ENCODE results near the gene MPP1. TPM values are rescaled to one million over a fixed set of nuclear protein-coding genes. Genes with fewer than 3 reads are reported as not detected.

Gene MPP1
- total and polyA plus RNA-seq, 2 of the 8 experiments (the other 6 are each of a cell fraction or from before 2014, with no cell fraction given) = 7.6 to 13.4 TPM

DNA sequence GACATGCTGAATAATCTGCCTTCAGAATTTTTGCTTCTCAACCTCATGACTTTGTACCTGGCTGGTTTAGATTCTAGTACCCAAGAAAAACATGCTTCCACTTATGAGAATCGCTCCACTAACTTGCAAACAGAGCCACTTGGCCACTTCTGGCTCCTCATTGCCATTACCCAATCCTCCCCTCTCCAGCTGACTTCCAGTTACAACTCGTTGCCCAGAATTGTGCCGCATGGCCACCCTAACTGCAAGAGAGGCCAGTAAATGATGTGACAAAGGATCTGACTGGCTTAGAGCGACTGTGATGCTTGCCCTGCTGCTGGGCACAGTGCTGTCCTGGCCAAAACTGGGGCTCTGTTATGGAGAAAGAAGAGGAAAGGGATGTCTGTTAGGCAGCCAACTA lies 46.6 kb downstream of the MPP1 start:
- Histone ChIP-seq H3K9me3 (ENCODE audit: insufficient read depth in 2 of 2, low read depth in 1 of 2, low read length in 1 of 2) (no peaks in the 10 kb centered on the region), H3K36me3 (ENCODE audit: control insufficient read depth in 2 of 4, insufficient read depth in 4 of 4, low read length in 3 of 4) (no peaks in the 10 kb centered on the region), H3K23me2 (ENCODE audit: low read depth, low read length) (peaks cover 6% of the 10 kb centered on the region; the same call in 1 of the 2 replicates), H4K5ac (ENCODE audit: insufficient read length, low read depth, low read length) (no peak overlapping the region), H3K18ac (ENCODE audit: extremely low read depth, low read length) (no peak overlapping the region), H2AFZ (ENCODE audit: low read length) (no peak overlapping the region), H2BK15ac (ENCODE audit: low read length) (no peak overlapping the region), H2BK120ac (replicated peaks; ENCODE audit: low read depth, low read length) (no peak overlapping the region), H4K20me1 (replicated peaks in 1 of 2; ENCODE audit: control insufficient read depth in 1 of 2, insufficient read depth in 2 of 2, low read length in 2 of 2) (no peaks in the 10 kb centered on the region), H2AK5ac (ENCODE audit: low read depth, low read length) (no peak overlapping the region), H3K4me1 (replicated peaks in 1 of 4; ENCODE audit: control insufficient read depth in 3 of 4, insufficient read depth in 4 of 4, low read length in 3 of 4) (peaks cover 0 to 4% (median 2%) of the 10 kb centered on the region in 4 experiments; a peak in 3 of 7 replicates), H2BK12ac (ENCODE audit: low read depth, low read length) (no peak overlapping the region), H2BK20ac (ENCODE audit: low read length) (no peak overlapping the region), H3K79me1 (ENCODE audit: low read depth, low read length) (no peaks in the 10 kb centered on the region), H3K27ac (ENCODE audit: low read depth, low read length) (no peak overlapping the region), H4K8ac (ENCODE audit: extremely low read depth, insufficient read depth, low read length) (no peak overlapping the region), H3K56ac (replicated peaks; ENCODE audit: insufficient read length, low read depth, low read length) (no peak overlapping the region), H3K4me3 (ENCODE audit: extremely low read depth in 1 of 4, insufficient read depth in 2 of 4, low read depth in 3 of 4, low read length in 4 of 4) (no peak overlapping the region), H3K4ac (replicated peaks; ENCODE audit: insufficient read length, low read depth, low read length) (no peak overlapping the region), H3K4me2 (ENCODE audit: insufficient read depth in 1 of 2, low read depth in 2 of 2, low read length in 2 of 2) (no peak overlapping the region), H3K9ac (replicated peaks in 1 of 4; ENCODE audit: extremely low read depth in 1 of 4, low read depth in 3 of 4, low read length in 3 of 4) (no peak overlapping the region), H2BK5ac (ENCODE audit: low read depth, low read length) (no peak overlapping the region), H3K14ac (ENCODE audit: insufficient read length) (no peak overlapping the region), H4K91ac (replicated peaks; ENCODE audit: insufficient read length, low read length) (no peak overlapping the region), H3K27me3 (replicated peaks in 1 of 4; ENCODE audit: control insufficient read depth in 3 of 4, extremely low read depth in 1 of 4, insufficient read depth in 3 of 4, low read length in 3 of 4) (no peaks in the 10 kb centered on the region), H3K23ac (ENCODE audit: insufficient read length) (no peak overlapping the region), H3K79me2 (ENCODE audit: control insufficient read depth in 1 of 2, insufficient read depth in 2 of 2, low read length in 2 of 2) (peaks cover 0 to 8% of the 10 kb centered on the region in 2 experiments; a peak in 2 of 4 replicates)
- DNase-seq (ENCODE audit: low read depth in 1 of 2, low spot score in 2 of 2) (no peak), FAIRE-seq (no peak)
- ChIA-PET POLR2A (ENCODE audit: partially characterized antibody) (interaction anchor here (1.4 kb wide), 1 partner anchor 17 kb away, joined by 3 read pairs; no protein-coding TSS in a partner anchor), CTCF (ENCODE audit: partially characterized antibody) (no interaction called here)
- WGBS, 2 experiments (ENCODE audit: extremely low coverage in 1 of 2, insufficient coverage in 1 of 2, insufficient read length in 1 of 2, insufficient replicate concordance in 2 of 2, low coverage in 1 of 2, low lambda C conversion rate in 2 of 2, missing lambda C conversion rate in 1 of 2) = 75% methylated on average over 4 of the region's 4 CpGs; no CpG with 5 or more reads in 1 of the 2 experiments
- TF ChIP-seq BACH1 (IDR thresholded peaks at IDR 0.05; ENCODE audit: low read length) (no peak), PHF8 (conservative IDR thresholded peaks at IDR 0.05; ENCODE audit: low read depth, low read length) (no peak), SIRT6 (IDR thresholded peaks at IDR 0.05; ENCODE audit: low read length) (no peak), SP4 (IDR thresholded peaks at IDR 0.05; ENCODE audit: low read length) (no peak), SP2 (IDR thresholded peaks at IDR 0.05; ENCODE audit: low read length) (no peak), TAF1 (IDR thresholded peaks at IDR 0.05; ENCODE audit: low read depth, low read length) (no peak), SAP30 (IDR thresholded peaks at IDR 0.05; ENCODE audit: insufficient read depth, insufficient replicate concordance, low read length) (no peak), EZH2 (IDR thresholded peaks at IDR 0.05; ENCODE audit: low read depth, low read length, severe bottlenecking) (no peak), HDAC6 (IDR thresholded peaks at IDR 0.05; ENCODE audit: low read depth, low read length) (no peak)

Data from H1 (cell line).